Stimulated activated CD4-positive, alpha-beta T cell treated with anti-CD3 and anti-CD28 coated beads, TNF-alpha, amount 100 ng/mL, for 4 hours (primary cell): Measurements from ENCODE around the gene TLX1.

ENCODE experiments used
- DNase-seq, 3 experiments: peaks; one replicate each; pipeline ENCODE4 v3.0.0-alpha.2; 2020; ENCODE audit warnings: low read depth in 3 of 3

The TLX1 gene

DNA sequence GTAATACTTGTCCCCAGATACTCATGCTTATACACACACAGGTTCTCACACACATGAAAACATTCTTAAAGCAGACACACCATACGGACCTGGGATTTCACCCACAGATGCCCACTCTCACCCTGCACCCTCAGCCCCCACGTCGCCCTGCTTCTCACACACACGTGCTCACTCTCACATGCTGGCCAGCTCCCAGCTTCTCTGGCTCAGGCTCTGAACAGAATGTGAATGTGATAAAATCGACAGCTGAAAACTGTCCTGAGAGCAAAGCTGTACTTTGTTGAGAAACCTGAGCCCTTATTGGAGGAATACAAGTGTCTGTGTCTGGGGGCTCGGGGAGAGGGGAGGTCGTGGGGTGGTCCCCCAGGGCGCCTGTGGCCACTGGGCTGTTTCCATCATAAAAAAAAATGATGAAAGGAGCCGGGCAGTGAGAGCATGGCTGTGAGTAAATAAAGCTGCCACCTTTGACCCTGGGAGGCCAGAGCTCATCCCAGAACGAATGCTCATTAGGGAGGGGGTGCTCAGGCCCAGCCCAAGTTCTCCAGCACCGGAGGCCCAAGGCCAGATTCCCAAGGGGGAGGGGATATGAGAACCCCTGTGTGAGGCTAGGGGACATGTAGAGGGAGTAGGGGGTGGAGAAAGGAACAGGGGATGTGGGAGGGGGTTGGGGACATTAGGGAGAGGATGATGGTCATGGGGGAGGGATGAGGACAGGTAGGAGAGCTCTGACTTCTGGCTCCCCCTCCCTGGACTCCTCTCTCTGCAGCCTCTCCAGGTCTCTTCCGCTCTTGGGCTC lies 18.1 kb upstream of the TLX1 start:
- DNase-seq, result no peak

GRCh38 chr10:101113890-101114403 lies 17.2 kb upstream of the TLX1 start:
- no peak for DNase-seq

DNA sequence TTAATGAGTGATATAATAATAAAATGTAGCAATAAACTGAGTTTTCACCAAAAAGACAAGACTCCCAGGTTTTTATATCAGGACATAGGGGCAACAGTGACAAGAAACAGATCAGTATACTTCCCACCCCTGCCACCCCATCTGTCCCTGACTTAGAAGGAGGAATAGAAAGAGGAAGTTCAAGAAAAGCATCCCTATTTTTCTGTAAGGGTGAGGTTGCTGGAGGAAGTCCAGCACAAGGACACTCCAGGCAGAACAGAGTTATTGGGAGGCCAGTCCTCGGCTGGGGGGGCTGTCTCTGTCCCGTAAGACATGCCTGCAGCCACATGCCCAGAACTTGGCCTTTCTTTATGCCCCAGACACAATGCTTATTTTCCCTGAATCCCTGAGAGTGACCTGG lies 16.5 kb upstream of the TLX1 start:
- DNase-seq, result no peak

DNA sequence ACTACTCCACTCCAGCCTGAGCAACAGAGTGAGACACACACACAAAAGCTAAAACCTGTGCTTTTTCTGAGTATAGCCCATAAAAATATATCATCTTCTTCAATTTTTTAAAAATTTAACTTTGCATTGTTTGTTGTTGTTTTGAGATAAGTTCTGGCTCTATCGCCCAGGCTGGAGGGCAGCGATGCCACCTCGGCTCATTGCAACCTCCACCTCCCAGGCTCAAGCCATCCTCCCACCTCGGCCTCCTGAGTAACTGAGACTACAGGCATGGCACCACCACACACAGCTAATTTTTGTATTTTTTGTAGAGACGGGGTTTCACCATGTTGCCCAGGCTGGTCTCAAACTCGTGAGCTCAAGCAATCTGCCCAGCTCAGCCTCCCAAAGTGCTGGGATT lies 14.3 kb upstream of the TLX1 start:
- no peak for DNase-seq

DNA sequence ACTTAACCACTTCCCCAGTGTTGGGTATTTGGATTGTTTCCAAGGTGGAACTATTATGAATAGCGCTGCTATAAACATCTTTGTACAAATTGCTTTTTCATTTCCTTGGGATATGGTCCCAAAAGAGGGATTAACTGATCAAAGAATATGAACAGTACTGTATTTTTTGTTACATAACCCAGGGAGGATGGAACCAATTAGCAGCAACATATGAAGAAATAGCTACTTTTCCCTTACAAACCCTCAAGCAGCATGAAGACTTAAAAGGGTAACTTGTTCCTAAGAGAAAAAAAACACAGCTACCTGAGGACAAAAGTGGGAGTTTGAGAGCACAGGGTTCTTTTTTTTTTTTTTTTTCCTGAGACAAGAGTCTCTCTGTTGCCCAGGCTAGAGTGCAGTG lies 13.1 kb upstream of the TLX1 start:
- DNase-seq, result no peak

GRCh38 chr10:101120520-101120883 lies 10.6 kb upstream of the TLX1 start:
- no peak for DNase-seq

DNA sequence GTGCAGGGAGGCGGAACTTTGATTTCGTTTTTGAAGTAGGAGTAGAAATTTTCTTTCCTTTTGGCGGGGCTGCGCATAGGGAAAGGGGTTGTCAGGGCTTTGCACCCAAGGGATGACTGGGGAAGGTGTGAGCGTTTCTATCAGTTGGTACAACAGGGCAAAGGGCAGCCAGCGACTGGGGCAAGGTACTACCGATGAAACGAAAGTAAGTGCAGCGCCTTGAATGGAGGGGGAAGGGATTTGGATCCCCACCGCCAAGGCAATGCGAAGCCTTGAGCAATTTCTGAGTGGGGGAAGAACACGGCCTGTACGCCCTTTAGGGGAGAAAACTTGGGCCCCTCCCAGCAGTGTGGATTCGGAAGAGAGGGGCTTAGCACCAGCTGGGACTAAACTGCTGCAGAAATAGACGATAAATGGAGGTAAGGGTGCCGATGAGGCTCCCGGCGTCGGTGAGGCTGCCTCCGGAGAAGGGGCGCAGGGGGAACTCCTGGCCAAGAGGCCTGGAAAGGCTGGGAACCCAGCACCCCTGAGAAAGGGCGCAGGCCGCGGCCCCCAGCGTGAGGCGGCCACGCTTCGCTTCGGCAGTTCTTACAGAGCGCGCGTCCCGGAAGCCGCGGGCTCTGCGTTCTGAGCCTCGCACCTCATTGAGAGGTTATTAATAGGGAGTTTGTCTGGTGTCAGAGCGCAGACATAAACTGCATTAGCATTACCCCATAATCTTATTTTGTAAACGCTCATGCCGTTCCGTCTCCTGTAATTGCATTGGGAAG lies 10.0 kb upstream of the TLX1 start:
- no peak for DNase-seq

- DNase-seq, result no peak
Measured at GRCh38 chr10:101121654-101122031, 9.5 kb upstream of the TLX1 start.

GRCh38 chr10:101122270-101123084 lies 8.6 kb upstream of the TLX1 start:
- DNase-seq, result no peak

DNA sequence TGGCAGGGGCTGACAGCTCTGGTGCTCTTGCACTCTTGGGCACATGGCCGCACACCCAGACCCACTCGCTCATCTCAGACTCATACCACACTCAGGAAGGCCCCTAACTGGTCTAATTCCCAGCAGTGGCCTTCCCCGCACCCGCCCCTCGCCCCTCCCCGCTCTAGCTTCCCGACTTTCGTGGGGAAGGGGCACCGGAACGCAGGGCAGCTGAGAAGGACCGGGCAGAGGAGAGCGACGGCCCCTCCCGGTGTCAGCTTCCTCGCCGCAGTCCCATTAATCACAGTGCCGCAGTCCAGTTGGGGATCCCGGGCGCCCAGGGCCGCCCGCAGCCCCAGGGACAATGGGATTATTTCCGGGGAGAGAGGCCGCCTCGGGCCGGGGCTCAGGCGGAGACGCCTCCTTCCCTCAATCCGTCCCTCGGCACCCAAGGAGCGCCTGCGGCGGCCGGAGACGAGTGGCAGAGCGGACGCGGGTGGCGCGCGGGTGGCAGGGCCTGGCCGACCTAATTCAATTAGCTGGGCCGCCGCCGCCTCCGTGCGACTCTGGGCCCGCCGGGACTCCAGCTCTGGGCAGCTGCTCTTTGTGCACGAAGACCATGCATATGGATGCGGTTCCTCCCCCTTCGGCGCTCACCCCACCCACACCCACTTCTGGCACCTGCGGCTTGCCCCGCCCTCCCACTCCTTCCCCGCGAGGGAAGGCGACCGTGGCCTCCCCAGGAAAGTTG lies 7.8 kb upstream of the TLX1 start:
- no peak for DNase-seq

DNA sequence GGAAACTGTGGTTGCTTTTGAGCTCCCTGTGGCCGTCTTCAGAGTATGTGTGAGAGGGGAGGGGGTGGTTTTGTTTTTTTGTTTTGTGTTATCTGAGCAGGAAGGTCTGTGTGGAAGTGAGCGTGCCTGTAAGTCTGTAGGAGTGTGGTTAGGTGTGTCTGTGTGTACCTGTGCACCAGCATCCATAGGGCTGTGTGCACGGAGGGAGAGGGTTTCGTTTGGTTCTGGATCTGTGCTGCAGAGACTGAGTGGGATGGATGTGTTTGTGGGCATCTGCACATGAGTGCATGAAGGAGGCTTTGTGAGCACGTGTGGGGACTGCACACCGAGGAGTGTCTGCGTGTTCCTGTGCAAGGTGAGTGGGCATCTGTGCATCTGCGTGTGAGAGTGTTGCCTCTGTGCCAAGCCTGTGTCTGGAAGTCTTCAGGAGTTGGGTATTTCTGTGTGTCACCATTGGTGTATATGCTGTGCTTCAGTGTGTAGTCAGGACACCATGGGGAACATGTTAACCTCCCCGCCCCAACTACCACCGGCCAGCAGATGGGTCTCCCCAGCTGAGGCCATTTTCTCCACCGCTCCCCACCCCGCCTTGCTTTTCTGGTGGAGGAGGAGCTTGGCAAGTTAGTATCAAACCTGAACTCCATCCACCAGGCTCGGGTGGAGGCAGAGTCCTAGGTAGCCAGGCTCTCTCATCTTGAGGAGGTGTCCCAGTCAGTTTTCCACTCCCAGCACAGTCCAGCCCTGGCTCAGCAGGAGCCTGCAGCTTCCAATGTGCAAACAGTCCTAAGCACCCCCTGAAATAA lies 7.1 kb upstream of the TLX1 start:
- no peak for DNase-seq

DNA sequence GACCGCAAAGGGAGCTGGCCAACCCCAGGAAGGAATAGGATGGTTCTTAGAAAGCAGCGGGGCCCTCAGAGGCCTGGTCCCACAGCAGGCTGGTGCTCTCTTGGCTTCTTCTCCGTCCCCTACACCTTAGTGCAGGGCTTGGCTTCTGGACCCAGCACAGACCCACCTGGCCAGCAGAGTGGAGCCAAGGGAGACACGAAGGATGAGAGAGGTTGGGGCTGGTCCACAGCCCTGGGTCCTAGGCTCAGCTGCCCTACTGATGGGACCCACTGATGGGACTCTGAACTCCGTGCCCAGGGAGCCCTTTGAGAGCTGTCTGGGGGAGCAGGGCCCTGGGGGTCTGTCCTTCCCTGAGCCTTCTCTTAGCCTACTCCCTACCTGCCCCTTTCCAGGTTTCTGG lies 6.2 kb upstream of the TLX1 start:
- no peak for DNase-seq

GRCh38 chr10:101126684-101127628 lies 4.1 kb upstream of the TLX1 start:
- DNase-seq, result no peak

DNA sequence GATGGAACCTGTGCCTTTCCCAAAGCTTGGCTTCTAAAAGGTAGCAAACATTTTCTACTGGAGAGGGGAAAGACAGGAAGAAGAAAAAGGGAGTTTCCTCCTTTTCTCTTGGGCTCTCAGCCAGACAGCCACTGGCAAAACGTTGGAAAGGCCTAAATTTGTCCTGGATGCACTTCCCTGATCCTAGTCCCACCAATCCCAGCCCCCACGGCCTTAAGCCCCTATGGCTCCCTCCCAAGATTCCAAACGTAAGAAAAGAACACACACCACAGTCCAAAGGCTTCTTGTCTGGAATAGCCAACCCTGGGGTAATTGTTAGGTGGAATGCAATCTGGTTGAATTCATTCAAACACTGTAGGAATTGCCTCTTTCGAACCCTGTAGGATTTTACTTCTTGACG lies 959 bp upstream of the TLX1 start:
- DNase-seq, result no peak

DNA sequence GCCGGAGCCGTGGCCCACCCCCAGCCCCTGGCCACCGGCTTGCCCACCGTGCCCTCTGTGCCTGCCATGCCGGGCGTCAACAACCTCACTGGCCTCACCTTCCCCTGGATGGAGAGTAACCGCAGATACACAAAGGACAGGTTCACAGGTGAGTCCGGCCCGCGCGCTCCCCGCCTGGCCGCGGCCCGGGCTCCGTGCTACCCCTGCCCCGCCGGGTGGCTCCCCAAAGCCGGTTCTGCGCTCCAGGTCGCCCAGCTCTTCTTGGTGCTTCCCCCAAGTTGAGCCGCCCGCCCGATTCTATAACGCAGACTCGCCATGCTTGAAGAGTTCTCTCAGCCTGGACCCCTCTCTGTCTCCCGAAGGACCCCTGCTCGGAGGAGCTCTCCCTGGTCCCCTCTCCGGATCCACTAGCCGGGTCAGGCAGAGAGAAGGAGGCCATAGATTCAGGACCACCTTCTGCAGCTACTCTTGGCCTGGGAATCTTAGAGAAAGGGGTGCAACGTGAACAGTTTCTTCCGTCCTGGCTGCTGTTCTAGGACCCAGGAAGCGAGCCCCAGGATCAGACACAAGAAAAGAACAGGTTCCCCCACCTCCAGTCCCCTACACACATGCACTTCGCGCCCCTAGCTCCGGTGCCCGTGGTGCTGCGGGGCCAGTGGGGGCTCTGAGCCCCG lies 999 bp downstream of the TLX1 start:
- no peak for DNase-seq

DNA sequence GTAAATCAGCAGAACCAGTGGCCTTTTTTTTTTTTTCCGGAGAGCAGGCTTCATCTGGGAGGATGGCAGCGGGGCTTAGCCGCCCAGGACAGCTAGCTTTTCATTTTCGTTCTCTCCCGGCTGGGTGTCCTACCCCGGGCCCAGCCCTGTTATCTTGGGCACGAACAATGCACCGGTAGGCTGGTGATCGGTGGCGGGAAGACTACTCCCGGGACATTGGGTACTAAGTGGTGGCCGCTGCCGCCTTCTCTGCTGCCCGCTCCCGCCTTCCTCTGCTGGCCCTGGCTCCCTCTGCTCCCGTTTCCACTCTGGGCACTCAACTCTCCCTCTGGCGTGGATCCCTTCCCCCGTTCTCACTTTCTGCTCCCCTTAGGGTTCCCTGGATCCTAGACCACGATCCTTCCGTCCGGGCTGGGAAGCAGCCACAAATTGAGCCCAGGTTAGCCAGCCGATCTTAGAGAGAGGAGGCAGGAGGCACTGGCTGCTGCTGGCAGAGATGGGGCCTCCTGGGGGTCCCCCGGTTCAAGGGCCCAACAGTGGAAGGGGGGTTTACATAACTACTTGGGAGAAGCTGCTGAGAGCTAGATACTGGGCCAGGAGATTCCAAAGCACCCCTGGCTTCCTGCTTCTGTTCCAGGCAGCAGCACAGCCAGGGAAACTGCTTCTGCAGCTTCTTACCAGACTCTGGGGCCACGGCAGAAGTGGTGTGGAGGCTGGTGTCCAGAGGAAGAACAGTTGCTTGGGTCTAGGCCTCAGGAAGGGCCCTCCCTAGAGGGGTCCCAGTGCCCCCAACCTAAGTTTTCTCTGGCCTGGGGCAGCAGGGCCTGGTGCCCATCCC lies 1.8 kb downstream of the TLX1 start:
- DNase-seq, result no peak

GRCh38 chr10:101133489-101134298 lies 2.6 kb downstream of the TLX1 start:
- DNase-seq, result no peak
